Glomerular visceral epithelial cell (primary cell): ENCODE measurements around the gene PDZK1.
"Not testable (repeated sequence)": the region's sequence is repeated elsewhere in the genome, so short reads cannot be mapped to it uniquely, and the experiment has no call there.

ENCODE experiments used
- DNase-seq: peaks from one replicate; pipeline ENCODE4 v3.0.0-alpha.2; 2016; ENCODE audit errors: extremely low spot score

PDZK1 gene

DNA sequence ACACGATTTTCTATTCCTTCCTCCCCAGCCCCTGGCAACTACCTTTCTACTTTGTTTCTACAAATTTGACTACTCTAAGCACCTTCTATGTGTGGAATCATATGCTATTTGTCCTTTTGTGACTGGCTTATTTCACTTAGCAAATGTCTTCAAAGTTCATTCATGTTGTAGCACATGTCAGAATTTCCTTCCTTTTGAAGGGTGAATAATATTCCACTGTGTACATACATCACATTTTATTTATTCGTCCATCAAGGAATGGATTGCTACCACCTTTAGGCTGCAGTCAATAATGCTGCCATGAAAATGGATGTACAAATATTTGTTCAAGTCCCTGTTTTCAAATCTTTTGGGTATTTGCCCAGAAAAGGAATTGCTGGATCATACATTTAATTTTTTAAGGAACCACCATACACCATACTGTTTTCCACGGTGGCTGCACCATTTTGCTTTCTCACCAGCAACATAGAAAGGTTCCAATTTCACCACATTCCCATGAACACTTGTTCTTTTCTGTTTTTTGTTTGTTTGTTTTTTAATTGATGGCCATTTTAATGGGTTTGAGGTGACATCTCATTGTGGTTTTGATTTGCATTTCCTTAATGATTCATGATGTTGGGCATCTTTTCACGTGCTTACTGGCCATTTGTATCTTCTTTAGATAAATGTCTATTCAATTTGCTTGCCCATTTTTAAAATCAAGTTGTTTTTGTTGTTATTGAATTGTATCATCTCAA lies 3.3 kb upstream of the PDZK1 start:
- DNase-seq = no peak

DNA sequence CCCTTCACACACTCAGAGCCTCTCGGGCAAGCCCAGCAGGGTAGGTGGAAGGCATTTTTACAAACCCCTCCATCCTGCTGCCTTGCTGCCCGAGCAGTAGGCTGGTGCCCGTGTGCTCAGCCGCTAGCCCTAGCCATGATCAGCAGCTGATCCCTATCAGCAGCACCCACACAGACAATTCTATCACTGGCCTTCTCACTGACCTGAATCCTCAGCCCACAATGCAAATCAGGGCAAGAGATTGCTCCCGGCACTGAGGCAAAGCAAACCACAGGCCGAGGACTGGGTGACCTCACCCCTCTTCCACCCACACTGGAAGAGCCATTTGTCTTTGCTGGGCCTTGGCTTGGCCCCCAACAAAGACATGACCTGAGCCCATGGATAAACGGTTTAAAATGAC lies 895 bp upstream of the PDZK1 start:
- peak; percentile 81 for DNase-seq

DNA sequence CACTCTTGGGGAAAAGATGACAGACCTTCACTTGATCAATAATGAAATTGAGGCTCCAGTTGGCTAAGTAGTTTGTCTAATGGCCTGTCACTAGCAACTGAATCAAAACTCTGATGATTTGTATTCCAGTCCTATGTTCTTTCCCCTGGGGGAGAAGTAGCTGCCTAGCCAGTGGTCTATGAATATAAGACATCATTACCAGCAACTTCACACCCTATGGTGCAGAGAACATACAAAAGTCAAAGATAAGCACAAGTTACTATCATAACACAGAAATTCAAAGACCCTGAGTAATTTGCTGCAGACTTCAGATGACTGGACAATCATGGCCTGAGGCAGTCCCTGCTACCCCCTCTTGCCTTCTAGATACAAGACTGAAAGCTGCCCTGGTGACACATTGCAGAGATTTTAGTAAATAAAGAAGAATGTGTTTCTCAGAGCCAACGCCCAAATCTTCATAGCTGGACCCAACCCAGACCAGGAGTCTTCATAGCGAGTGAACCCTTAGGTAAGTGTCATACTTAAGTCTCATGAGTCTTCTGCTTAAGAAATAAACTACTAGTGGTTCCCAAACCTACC lies 993 bp downstream of the PDZK1 start:
- peak; percentile 58 for DNase-seq

- DNase-seq = no peak
Observed at GRCh38 chr1:145705622-145706021, 1.5 kb downstream of the PDZK1 start.

DNA sequence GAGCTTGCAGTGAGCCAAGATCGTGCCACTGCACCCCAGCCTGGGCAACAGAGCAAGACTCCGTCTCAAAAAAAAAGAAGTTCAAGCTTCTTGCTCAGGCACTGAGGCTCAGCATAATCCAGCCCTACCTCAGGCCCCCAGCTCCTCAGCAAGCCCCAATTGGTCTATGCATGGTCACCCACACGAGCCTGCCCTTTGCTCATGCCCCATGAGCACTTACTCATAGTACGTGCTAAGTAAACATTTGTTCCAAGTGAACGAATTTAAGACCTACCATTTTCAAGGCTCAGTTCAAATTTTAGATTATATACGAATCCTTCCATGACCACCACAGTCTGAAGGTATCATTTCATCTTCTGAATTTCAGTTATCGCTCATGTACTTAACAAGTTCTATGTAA lies 4.3 kb downstream of the PDZK1 start:
- DNase-seq = no peak

GRCh38 chr1:145702052-145702451 lies 5.1 kb downstream of the PDZK1 start:
- DNase-seq = no peak

GRCh38 chr1:145701306-145701862 lies 5.8 kb downstream of the PDZK1 start:
- no peak for DNase-seq

GRCh38 chr1:145696630-145696960 lies 10.6 kb downstream of the PDZK1 start:
- peak; percentile 46 for DNase-seq

DNA sequence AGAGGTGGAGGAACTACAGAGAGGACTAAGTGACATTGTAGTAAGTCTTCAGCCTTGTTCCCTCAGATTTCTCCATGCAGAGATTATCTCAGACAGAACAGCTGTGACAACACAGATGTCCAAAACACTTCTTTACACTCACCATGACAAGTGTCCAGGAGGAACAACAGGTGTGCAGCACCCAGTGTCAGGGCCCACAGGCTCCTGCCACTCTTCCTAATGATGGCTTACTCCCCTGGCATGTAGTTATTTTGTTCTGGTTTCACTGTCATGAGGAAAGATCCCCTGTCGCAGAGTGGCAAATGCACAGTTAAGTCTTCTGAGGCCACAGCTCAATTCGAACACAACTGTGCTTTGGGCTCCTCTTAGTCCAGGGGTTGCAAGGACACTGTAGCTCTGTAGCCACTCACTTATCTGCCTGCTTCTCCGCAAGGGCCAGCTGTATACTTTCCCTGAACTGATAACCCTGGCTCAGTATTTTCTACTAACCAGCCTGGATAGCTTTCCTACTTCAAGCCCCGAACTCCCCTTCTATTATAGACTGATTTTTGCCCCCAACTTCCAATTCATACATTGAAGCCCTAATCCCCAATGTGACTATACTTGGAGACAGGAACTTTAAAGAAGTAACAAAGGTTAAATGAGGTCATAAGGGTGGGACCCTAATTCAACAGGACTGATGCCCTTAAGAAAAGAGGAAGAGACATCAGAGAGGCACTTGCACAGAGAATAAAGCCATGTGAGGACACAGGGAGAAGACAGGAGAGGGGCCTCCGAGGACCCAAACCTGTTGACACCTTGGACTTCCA lies 11.1 kb downstream of the PDZK1 start:
- no peak for DNase-seq

GRCh38 chr1:145692785-145693443 lies 14.3 kb downstream of the PDZK1 start:
- DNase-seq = peak; percentile 77

- DNase-seq = peak; percentile 66
Observed at GRCh38 chr1:145690587-145691558, 16.3 kb downstream of the PDZK1 start.

- DNase-seq = no peak
Observed at GRCh38 chr1:145689922-145690321, 17.2 kb downstream of the PDZK1 start.

DNA sequence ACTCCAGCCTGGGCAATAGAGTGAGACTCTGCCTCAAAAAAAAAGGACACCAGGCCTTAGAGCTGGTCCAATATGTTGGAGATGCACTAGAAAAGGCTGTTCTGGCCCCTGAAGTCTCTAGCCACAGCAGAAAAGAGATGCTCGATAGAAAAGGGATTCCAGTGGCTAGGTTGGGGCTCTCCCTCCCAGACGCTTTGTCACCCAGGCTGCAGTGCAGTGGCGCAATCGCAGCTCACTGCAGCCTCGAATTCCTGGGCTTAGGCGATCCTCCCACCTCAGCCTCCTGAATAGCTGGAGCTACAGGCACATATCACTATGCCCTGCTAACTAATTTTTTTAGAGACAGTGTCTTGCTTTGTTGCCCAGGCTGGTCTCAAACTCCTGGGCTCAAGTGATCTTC lies 18.2 kb downstream of the PDZK1 start:
- no peak for DNase-seq

GRCh38 chr1:145688328-145688727 lies 18.8 kb downstream of the PDZK1 start:
- no peak for DNase-seq

DNA sequence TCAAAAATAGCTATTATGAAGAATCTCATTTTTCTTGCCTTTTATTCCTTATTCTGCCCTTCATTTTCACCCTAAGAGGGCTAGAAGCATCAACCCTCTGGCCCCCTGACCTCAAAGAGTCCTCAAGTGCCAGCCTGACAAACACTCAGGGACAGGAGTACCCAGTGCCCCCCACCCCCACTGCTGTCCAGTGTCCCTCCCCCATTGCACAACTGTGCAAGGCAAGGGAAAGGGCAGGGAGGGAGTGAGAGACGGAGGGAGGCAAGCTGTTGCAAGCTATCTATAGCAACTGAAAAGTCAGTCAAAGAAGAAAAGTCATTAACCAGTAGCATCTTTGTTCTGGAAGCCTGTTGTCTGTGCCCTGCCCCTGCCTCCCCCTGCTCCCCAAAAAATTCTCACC lies 21.1 kb downstream of the PDZK1 start:
- not testable (repeated sequence) for DNase-seq

DNA sequence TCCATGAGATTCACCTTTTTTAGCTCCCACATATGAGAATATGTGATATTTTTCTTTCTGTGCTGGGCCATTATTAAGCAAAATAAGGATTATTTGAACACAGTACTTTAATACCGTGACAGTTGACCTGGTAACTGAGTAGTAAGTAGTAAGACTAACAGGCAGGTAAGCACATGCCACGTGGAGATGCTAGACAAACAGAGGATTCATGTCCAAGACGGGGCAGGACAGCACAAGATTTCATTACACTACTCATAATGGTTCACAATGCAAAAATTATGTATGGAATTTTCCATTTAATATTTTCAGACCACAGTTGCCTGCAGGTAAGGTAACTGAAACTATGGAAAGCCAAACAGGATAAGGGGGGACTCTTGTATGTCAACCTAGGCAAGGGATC lies 22.3 kb downstream of the PDZK1 start:
- not testable (repeated sequence) for DNase-seq

GRCh38 chr1:145673217-145673616 lies 34.0 kb downstream of the PDZK1 start:
- DNase-seq = not testable (repeated sequence)

DNA sequence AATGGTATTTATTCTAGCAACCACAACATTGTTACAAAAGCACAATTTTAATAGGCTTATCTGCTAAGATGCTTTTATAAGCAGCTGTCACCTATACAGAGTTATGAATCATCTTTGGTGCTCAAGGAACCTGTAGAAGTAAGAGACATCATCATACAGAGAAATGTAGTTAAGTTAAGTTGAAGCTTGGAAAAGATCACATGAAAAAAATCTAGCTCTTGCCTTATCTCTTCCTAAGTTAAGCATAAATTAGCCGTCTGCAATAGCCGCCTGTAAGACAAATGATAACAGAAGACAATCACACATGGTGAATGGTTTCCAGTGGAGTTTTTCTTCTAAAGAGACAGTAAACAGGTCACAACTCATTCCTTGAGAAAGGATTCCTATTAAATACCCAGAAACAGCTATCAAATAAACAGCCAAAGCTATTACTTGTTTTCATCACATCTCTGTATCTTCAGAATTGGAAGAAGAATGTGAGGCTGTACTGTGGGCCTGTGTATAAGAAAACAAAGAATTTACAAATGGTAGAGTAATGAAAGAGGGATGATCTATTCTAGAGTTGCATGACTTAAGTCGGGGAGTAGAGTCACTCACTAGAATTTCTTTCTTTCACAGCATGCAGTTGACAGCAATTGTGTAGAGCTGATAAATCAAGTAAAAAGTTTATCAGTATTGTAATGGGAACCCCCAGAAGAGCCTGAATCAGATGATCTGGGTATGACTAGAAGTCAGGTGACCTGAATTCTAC lies 36.0 kb downstream of the PDZK1 start:
- not testable (repeated sequence) for DNase-seq

DNA sequence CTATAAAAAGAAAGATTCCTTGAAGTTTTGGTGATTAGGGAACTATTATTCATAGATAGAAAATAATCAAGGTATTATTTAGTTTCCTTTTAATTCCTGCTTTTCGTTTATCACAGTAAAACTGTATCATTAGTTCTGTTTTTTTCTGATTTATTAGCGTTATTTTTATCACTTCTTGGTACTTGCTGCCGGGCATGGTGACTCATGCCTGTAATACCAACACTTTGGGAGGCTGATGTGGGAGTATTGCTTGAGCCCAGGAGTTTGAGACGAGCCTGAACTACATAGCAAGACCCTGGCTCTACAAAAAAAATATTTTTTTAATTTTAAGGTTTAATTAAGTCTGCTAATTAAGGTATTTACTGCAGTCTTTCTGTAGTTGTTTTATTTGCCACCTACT lies 42.2 kb downstream of the PDZK1 start:
- DNase-seq = not testable (repeated sequence)

DNA sequence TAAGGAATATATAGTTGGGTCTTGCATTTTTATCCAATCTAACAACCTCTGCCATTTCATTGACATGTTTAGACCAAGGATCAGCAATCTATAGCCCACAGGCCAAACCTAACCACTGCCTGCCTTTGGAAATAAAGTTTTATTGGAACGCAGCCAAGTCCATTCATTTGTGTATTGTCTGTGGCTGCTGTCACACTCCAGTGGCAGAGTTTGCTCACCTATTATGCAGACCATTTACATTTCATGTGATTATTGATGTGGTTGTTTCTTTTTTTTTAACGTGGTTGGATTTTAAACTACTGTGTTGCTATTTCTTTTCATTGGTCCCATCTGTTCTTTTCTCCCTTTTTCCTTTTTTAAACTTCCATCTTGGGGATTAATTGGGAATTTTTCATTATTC lies 44.7 kb downstream of the PDZK1 start:
- DNase-seq = peak; percentile 6
